Middle frontal gyrus (tissue), 1 donor: ENCODE results near the gene CSNK1E.

ENCODE experiments used
- DNase-seq: peaks from one replicate; pipeline ENCODE4 v3.0.0-alpha.2; 2015; ENCODE audit warnings: low spot score; ENCODE audit errors: extremely low spot score

CSNK1E gene

GRCh38 chr22:38250643-38251340, 66.4 kb downstream of the CSNK1E start:
- DNase-seq = no peak

- DNase-seq = no peak
Measured at GRCh38 chr22:38249803-38250642, 67.2 kb downstream of the CSNK1E start.

- DNase-seq = no peak
Measured at GRCh38 chr22:38249301-38249700, 67.9 kb downstream of the CSNK1E start.

- no peak for DNase-seq
Measured at GRCh38 chr22:38248280-38248679, 69.0 kb downstream of the CSNK1E start.

GRCh38 chr22:38247713-38248112, 69.5 kb downstream of the CSNK1E start:
- DNase-seq = no peak

- no peak for DNase-seq
Measured at GRCh38 chr22:38246692-38247091, 70.5 kb downstream of the CSNK1E start.

GRCh38 chr22:38246046-38246658, 71.1 kb downstream of the CSNK1E start:
- no peak for DNase-seq

- no peak for DNase-seq
Measured at GRCh38 chr22:38244106-38244505, 73.1 kb downstream of the CSNK1E start.

GRCh38 chr22:38243007-38243765, 74.0 kb downstream of the CSNK1E start:
- no peak for DNase-seq

GRCh38 chr22:38240734-38241252, 76.4 kb downstream of the CSNK1E start:
- DNase-seq = no peak
